K562 (cell line): ENCODE results near the gene LDLR. TPM values are rescaled to one million over a fixed set of nuclear protein-coding genes. Genes with fewer than 3 reads are reported as not detected.

Experiments
- ATAC-seq: fragments of 200-7000 bp; cut with Tn5 transposase; 3 replicates; pipeline ENCODE4 v1.9.1; 2020; ENCODE audit warnings: moderate library complexity
- BruUV-seq: library from RNA; stranded (reverse); fragments of 400-500 nt; replicated peaks from 2 replicates; lab custom pipeline; 2021; lab: Mats Ljungman, UMichigan
- CTCF ChIA-PET: fragments of 300-600 bp; formaldehyde crosslinking; extraction: SDS; loops from one replicate; lab custom pipeline; 2021; ENCODE audit warnings: low intra/inter-chr PET ratio; lab: Yijun Ruan, JAX
- POLR2A ChIA-PET: fragments of 300-600, 350-650 bp; sonication (Branson Sonifier 250); formaldehyde crosslinking; extraction: SDS; loops from one replicate; lab custom pipeline; 2021; ENCODE audit warnings: antibody characterized with exemption, inconsistent platforms; lab: Yijun Ruan, JAX
- DNase-seq, 4 experiments: peaks; one replicate each; pipeline versions ENCODE4 v3.0.0 to v3.0.0-alpha.2; 2011 to 2018; ENCODE audit warnings: low spot score in 3 of 4, mixed read lengths in 3 of 4; ENCODE audit errors: extremely low read depth in 1 of 4
- FAIRE-seq: peaks from 2 replicates; lab custom pipeline; 2011; peaks lifted over from hg19 to GRCh38; lab: Jason Lieb, UNC
- H2AFZ ChIP-seq: 2 replicates; pipeline ENCODE4 v1.6.0; 2011; ENCODE audit warnings: low read depth, low read length, control low read depth, inconsistent platforms
- H3K27ac ChIP-seq: fragments of 200-600 bp; 3 replicates; pipeline ENCODE4 v1.8.0; 2011; ENCODE audit warnings: low read depth, mild to moderate bottlenecking, control low read depth, inconsistent platforms, low read length, moderate library complexity, mixed read lengths; ENCODE audit errors: extremely low read depth
- H3K27me3 ChIP-seq, 2 experiments: fragments of 300-600 bp in 1 of 2; 2 replicates in 1 of 2; 3 replicates in 1 of 2; pipeline versions ENCODE4 v1.6.0 to v1.8.0; 2011; ENCODE audit warnings: inconsistent platforms in 2 of 2, low read length in 2 of 2, mild to moderate bottlenecking in 1 of 2, mixed read lengths in 1 of 2, moderate library complexity in 1 of 2; ENCODE audit not compliant: control insufficient read depth in 2 of 2, insufficient read depth in 2 of 2
- H3K36me3 ChIP-seq: fragments of 300-600 bp; 3 replicates; pipeline ENCODE4 v1.8.0; 2011; ENCODE audit warnings: mild to moderate bottlenecking, low read length, inconsistent platforms; ENCODE audit not compliant: control insufficient read depth, insufficient read depth
- H3K4me1 ChIP-seq, 2 experiments: fragments of 200-600 bp in 1 of 2; replicated peaks in 1 of 2; 2 replicates in 1 of 2; 3 replicates in 1 of 2; pipeline versions ENCODE4 v1.5.1 to v1.8.0; 2011; ENCODE audit warnings: inconsistent platforms in 2 of 2, low read length in 2 of 2, mild to moderate bottlenecking in 1 of 2, mixed read lengths in 1 of 2, moderate library complexity in 1 of 2; ENCODE audit not compliant: control insufficient read depth in 2 of 2, insufficient read depth in 2 of 2
- H3K4me2 ChIP-seq: 2 replicates; pipeline ENCODE4 v1.6.1; 2011; ENCODE audit warnings: low read length, control low read depth, inconsistent platforms, mixed read lengths; ENCODE audit not compliant: insufficient read depth
- H3K4me3 ChIP-seq: fragments of 200-600 bp; sonication (generic), shearing (Covaris generic); 2 replicates; pipeline ENCODE4 v1.5.1; 2016; ENCODE audit warnings: control low read depth, inconsistent platforms
- H3K79me2 ChIP-seq: fragments of 200-600 bp; 3 replicates; pipeline ENCODE4 v1.8.0; 2011; ENCODE audit warnings: low read length, inconsistent platforms; ENCODE audit not compliant: control insufficient read depth, insufficient read depth
- H3K9ac ChIP-seq, 2 experiments: 2 replicates each; pipeline versions ENCODE4 v1.6.0 to v1.6.1; 2011; ENCODE audit warnings: low read depth in 2 of 2, low read length in 2 of 2, control low read depth in 1 of 2, inconsistent platforms in 1 of 2, mild to moderate bottlenecking in 1 of 2, mixed read lengths in 1 of 2; ENCODE audit not compliant: insufficient read depth in 1 of 2
- H3K9me1 ChIP-seq: one replicate; pipeline ENCODE4 v1.6.0; 2011; ENCODE audit warnings: inconsistent platforms, mild to moderate bottlenecking, low read length, moderate library complexity; ENCODE audit not compliant: control insufficient read depth, insufficient read depth
- H3K9me3 ChIP-seq: replicated peaks from 2 replicates; pipeline ENCODE4 v1.5.1; 2011; ENCODE audit warnings: low read depth, low read length, inconsistent platforms; ENCODE audit not compliant: control insufficient read depth, insufficient read depth
- H4K20me1 ChIP-seq: replicated peaks from 2 replicates; pipeline ENCODE4 v1.6.1; 2011; ENCODE audit warnings: low read length, inconsistent platforms, mixed read lengths; ENCODE audit not compliant: control insufficient read depth, insufficient read depth
- EP400 ChIP-seq: fragments of 450-650 bp; IDR thresholded peaks from 2 replicates; pipeline ENCODE4 v1.6.1; 2017; ENCODE audit warnings: antibody characterized with exemption, mild to moderate bottlenecking, moderate library complexity
- HNRNPK ChIP-seq: fragments of 200-400 bp; formaldehyde crosslinking; IDR thresholded peaks from one replicate; pipeline ENCODE4 v1.6.1; 2018; ENCODE audit warnings: mild to moderate bottlenecking, low read depth, low read length; ENCODE audit not compliant: poor library complexity, severe bottlenecking
- ILK ChIP-seq: fragments of 450-650 bp; IDR thresholded peaks from 2 replicates; pipeline ENCODE4 v1.6.1; 2016; ENCODE audit warnings: missing genetic modification characterization, low read depth, mild to moderate bottlenecking, missing compliant biosample characterization, moderate library complexity, borderline replicate concordance
- MECOM ChIP-seq: fragments of 250-450 bp; sonication (Bioruptor Pico); IDR thresholded peaks from 2 replicates; pipeline ENCODE4 v1.8.0; 2022; ENCODE audit warnings: inconsistent platforms
- NEUROD1 ChIP-seq: fragments of 150-350 bp; IDR thresholded peaks from 2 replicates; pipeline ENCODE4 v1.6.1; 2014; ENCODE audit warnings: borderline replicate concordance, low read length, low read depth; ENCODE audit not compliant: partially characterized antibody
- NONO ChIP-seq, 2 experiments: fragments of 200-400 bp in 1 of 2; fragments of 450-650 bp in 1 of 2; formaldehyde crosslinking in 1 of 2; IDR thresholded peaks; 2 replicates each; pipeline ENCODE4 v1.6.1; 2017; ENCODE audit warnings: low read depth in 2 of 2, mild to moderate bottlenecking in 2 of 2, moderate library complexity in 2 of 2, low read length in 1 of 2
- POLR2G ChIP-seq: fragments of 200-400 bp; formaldehyde crosslinking; IDR thresholded peaks from 2 replicates; pipeline ENCODE4 v1.6.1; 2017; ENCODE audit warnings: low read depth, mild to moderate bottlenecking, antibody characterized with exemption, low read length, moderate library complexity
- RBFOX2 ChIP-seq: fragments of 200-400 bp; formaldehyde crosslinking; IDR thresholded peaks from 2 replicates; pipeline ENCODE4 v1.6.1; 2017; ENCODE audit warnings: low read depth, mild to moderate bottlenecking, low read length, moderate library complexity
- SUPT5H ChIP-seq: fragments of 450-650 bp; IDR thresholded peaks from 2 replicates; pipeline ENCODE4 v1.6.1; 2016
- TFAP4 ChIP-seq: sonication (generic); formaldehyde crosslinking; IDR thresholded peaks from 2 replicates; pipeline ENCODE4 v1.8.0; 2022; ENCODE audit warnings: missing genetic modification reagents, mild to moderate bottlenecking, moderate library complexity, borderline replicate concordance
- YY1 ChIP-seq, 3 experiments: IDR thresholded peaks; 2 replicates each; pipeline ENCODE4 v1.6.1; 2011; ENCODE audit warnings: low read length in 2 of 3, mild to moderate bottlenecking in 2 of 3, moderate library complexity in 2 of 3, borderline replicate concordance in 1 of 3, control low read depth in 1 of 3, low read depth in 1 of 3; ENCODE audit not compliant: insufficient read depth in 3 of 3, insufficient replicate concordance in 2 of 3, control insufficient read depth in 1 of 3, insufficient read length in 1 of 3; ENCODE audit errors: extremely low read depth in 1 of 3
- ZC3H4 ChIP-seq: sonication (generic); formaldehyde crosslinking; IDR thresholded peaks from 2 replicates; pipeline ENCODE4 v1.9.0; 2021; ENCODE audit warnings: missing genetic modification reagents, borderline replicate concordance
- ZNF174 ChIP-seq: fragments of 250-450 bp; sonication (Bioruptor Pico); IDR thresholded peaks from 2 replicates; pipeline ENCODE4 v1.4.0; 2020; ENCODE audit warnings: mild to moderate bottlenecking
- ZNF263 ChIP-seq: sonication (generic); formaldehyde crosslinking; IDR thresholded peaks from 2 replicates; pipeline ENCODE4 v1.8.0; 2022; ENCODE audit warnings: mild to moderate bottlenecking, missing genetic modification reagents, borderline replicate concordance
- ZNF282 ChIP-seq: sonication (generic); formaldehyde crosslinking; IDR thresholded peaks from 2 replicates; pipeline ENCODE4 v1.8.1; 2023; ENCODE audit warnings: missing genetic modification reagents
- WGBS: fragments of 100-300 bp; shearing (Covaris generic); methylation state at CpG from one replicate; pipeline ENCODE4 v1.1.6; 2016; ENCODE audit warnings: low coverage, mixed read lengths; ENCODE audit not compliant: insufficient coverage; ENCODE audit errors: missing lambda C conversion rate; 5-methylcytosine and 5-hydroxymethylcytosine counted together
- in situ Hi-C: fragments of 300-500 bp; cut with MboI; formaldehyde crosslinking; loops from 4 replicates; pipeline ENCODE4 v1.15.0; 2018; ENCODE audit warnings: inconsistent platforms, mixed read lengths
- intact Hi-C: fragments of 100-400 bp; cut with micrococcal nuclease; formaldehyde crosslinking; loops from 2 replicates; pipeline ENCODE4 v1.14.2; 2022
- polyA plus RNA-seq, 8 experiments: library from polyadenylated mRNA; depleted of rRNA in 4 of 8; stranded (reverse) in 5 of 8; unstranded in 3 of 8; fragments of >200 nt; fragmentation: Nextera tagmentation in 2 of 8; fragmentation: Illumina TruSeq in 1 of 8; extraction: Ambion mirVana in 2 of 8; extraction: Trizol in 1 of 8; gene quantifications; 2 replicates each; pipeline versions ENCODE4 v1.2.1 to v1.2.3, GENCODE V29; 2011 to 2014; ENCODE audit warnings: inconsistent platforms in 1 of 8, missing spikeins in 1 of 8
- total RNA-seq, 7 experiments: library from RNA; depleted of rRNA in 6 of 7; stranded (reverse); fragments of >200 nt in 6 of 7; fragmentation: Illumina TruSeq in 2 of 7; extraction: Trizol in 2 of 7; gene quantifications; 2 replicates each; pipeline versions ENCODE4 v1.2.1 to v1.2.3, GENCODE V29; 2011 to 2021; ENCODE audit warnings: low replicate concordance in 1 of 7

Gene LDLR
- total and polyA plus RNA-seq, 9 of the 15 experiments (the other 6 are each of a cell fraction or from before 2014, with no cell fraction given), result 19.9 to 114 (median 56.3) TPM

- TF ChIP-seq HNRNPK (no peak), ZNF282 (no peak), TFAP4 (CRISPR knock-in tag) (no peak), YY1 (IDR thresholded peaks at IDR 0.05; ENCODE audit: borderline replicate concordance in 1 of 3, control insufficient read depth in 1 of 3, extremely low read depth in 1 of 3, insufficient read depth in 3 of 3, insufficient read length in 1 of 3, insufficient replicate concordance in 2 of 3, low read depth in 1 of 3, low read length in 2 of 3) (peak in 1 of 3 experiments; percentile 20), EP400 (no peak), RBFOX2 (peak; percentile 84)
Measured at GRCh38 chr19:11105014-11105636, 15.9 kb downstream of the LDLR start (continued).

- H3K9me1 ChIP-seq, result peaks cover 5% of the 10 kb centered on the region
- TF ChIP-seq ZNF174 (no peak), ILK (tag) (no peak), NEUROD1 (no peak), MECOM (CRISPR knock-in tag) (no peak), SUPT5H (peak; percentile 6; the same call in 1 of the 2 replicates), NONO (IDR thresholded peaks at IDR 0.05; ENCODE audit: low read depth in 2 of 2, low read length in 1 of 2) (no peak), ZC3H4 (CRISPR knock-in tag) (0 out of 2 replicates have a peak, but pooled peaks have one; percentile 50), POLR2G (peak; percentile 48), RBFOX2 (peak; percentile 58), ZNF263 (CRISPR knock-in tag) (no peak)
- TF ChIP-seq, all 486 proteins: peak for 4
- no peak overlapping the region for H3K4me2 ChIP-seq
- H3K9me3 ChIP-seq, result no peaks in the 10 kb centered on the region
- H3K36me3 ChIP-seq, result peaks cover 96% of the 10 kb centered on the region
- no peak overlapping the region for H3K4me3 ChIP-seq
- H2AFZ ChIP-seq, result no peak overlapping the region
- POLR2A ChIA-PET, result interaction anchor here (2.4 to 4.4 kb wide), 2 partner anchors 9 to 14 kb away, joined by 8 to 54 read pairs; no protein-coding TSS in a partner anchor
- H3K9ac ChIP-seq, result no peak overlapping the region
- no peak overlapping the region for H3K27ac ChIP-seq
- BruUV-seq, result no TSS peak
- no peaks in the 10 kb centered on the region for H3K27me3 ChIP-seq
- peaks cover 33% of the 10 kb centered on the region for H4K20me1 ChIP-seq
- DNase-seq (no peak), ATAC-seq (no peak), FAIRE-seq (no peak)
- peaks cover 68% of the 10 kb centered on the region for H3K79me2 ChIP-seq
- 96% methylated on average over 13 of the region's 13 CpGs for WGBS
- in situ Hi-C loops (no loop called here), intact Hi-C loops (no loop called here)
- H3K4me1 ChIP-seq, result peaks cover 0 to 14% of the 10 kb centered on the region in 2 experiments; a peak in 1 of 5 replicates
- CTCF ChIA-PET, result no interaction called here
Measured at GRCh38 chr19:11106477-11106876, 17.2 kb downstream of the LDLR start.
